ENCODE data around the gene PLXNA4.

DNA sequence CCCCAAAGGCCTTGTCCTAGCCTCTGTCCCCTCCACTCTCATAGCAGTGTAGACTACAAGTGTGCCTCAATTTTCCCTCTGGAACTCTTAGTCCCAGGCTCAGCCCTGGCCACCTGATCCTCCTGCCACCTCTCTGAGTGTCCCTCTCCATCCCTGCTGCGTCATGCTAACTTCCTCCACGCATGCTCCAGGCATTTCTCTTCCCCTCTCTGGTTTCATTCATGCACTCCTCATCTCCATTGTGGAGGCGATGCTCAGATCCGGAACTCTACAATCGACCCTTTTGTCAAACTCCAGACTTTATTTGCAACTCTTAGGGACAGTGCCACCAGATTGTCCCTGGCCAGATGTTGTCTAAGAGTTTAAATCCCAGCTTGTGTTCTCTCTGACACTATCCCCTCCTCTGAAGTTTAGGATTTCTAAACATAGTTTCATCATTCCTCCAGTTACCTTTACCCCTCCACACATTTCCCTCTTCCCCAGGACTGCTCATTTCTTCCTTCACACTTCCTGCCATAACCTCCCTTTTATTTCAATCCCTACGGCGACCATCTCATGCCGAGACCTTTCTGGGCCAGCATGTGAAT lies 492.6 kb downstream of the PLXNA4 start:
- TF ChIP-seq, protein P1, sequence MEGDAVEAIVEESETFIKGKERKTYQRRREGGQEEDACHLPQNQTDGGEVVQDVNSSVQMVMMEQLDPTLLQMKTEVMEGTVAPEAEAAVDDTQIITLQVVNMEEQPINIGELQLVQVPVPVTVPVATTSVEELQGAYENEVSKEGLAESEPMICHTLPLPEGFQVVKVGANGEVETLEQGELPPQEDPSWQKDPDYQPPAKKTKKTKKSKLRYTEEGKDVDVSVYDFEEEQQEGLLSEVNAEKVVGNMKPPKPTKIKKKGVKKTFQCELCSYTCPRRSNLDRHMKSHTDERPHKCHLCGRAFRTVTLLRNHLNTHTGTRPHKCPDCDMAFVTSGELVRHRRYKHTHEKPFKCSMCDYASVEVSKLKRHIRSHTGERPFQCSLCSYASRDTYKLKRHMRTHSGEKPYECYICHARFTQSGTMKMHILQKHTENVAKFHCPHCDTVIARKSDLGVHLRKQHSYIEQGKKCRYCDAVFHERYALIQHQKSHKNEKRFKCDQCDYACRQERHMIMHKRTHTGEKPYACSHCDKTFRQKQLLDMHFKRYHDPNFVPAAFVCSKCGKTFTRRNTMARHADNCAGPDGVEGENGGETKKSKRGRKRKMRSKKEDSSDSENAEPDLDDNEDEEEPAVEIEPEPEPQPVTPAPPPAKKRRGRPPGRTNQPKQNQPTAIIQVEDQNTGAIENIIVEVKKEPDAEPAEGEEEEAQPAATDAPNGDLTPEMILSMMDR (IDR thresholded peaks at IDR 0.05 in 8 of 11, conservative IDR thresholded peaks at IDR 0.05 in 3 of 11) = no peak
- TF ChIP-seq POLR2A (IDR thresholded peaks at IDR 0.05) = no peak
